Activated CD4-positive, alpha-beta T cell treated with anti-CD3 and anti-CD28 coated beads for 36 hours (primary cell): Measurements from ENCODE around the gene HS6ST3. TPM values are rescaled to one million over a fixed set of nuclear protein-coding genes. Genes with fewer than 3 reads are reported as not detected.

Experiments used
- ATAC-seq: fragments of 200-7000 bp; cut with Tn5 transposase; one replicate; pipeline ENCODE4 v1.10.0; 2021; ENCODE audit warnings: mild to moderate bottlenecking, moderate library complexity
- CTCF ChIA-PET: fragments of 350-600 bp; sonication (Branson Sonifier 250); formaldehyde crosslinking; loops from one replicate; lab custom pipeline; 2021; ENCODE audit warnings: antibody characterized with exemption; lab: Charles Lee
- POLR2A ChIA-PET: fragments of 350-600 bp; sonication (Branson Sonifier 250); formaldehyde crosslinking; loops from one replicate; lab custom pipeline; 2021; ENCODE audit warnings: antibody characterized with exemption, inconsistent platforms; lab: Charles Lee
- DNase-seq: peaks from one replicate; pipeline ENCODE4 v3.0.0-alpha.2; 2020
- H3K27ac Mint-ChIP-seq: one replicate; pipeline ENCODE4 v1.8.0; 2021; ENCODE audit warnings: mixed read lengths
- H3K27me3 Mint-ChIP-seq: one replicate; pipeline ENCODE4 v1.8.0; 2021; ENCODE audit warnings: mixed read lengths
- H3K36me3 Mint-ChIP-seq: one replicate; pipeline ENCODE4 v1.8.0; 2021; ENCODE audit warnings: low read depth, mixed read lengths
- H3K4me1 Mint-ChIP-seq: one replicate; pipeline ENCODE4 v1.8.0; 2021; ENCODE audit warnings: mixed read lengths
- H3K4me3 Mint-ChIP-seq: one replicate; pipeline ENCODE4 v1.8.0; 2021; ENCODE audit warnings: mild to moderate bottlenecking, moderate library complexity, mixed read lengths
- H3K9me3 Mint-ChIP-seq: one replicate; pipeline ENCODE4 v1.8.0; 2021; ENCODE audit warnings: low read depth, mixed read lengths
- intact Hi-C, 2 experiments: fragments of 100-400 bp; cut with DNase I in 1 of 2; cut with micrococcal nuclease in 1 of 2; formaldehyde crosslinking; loops; one replicate each; pipeline versions ENCODE4 v1.14.2 to v1.15.1; 2022 to 2024; cut with DNase I, micrococcal nuclease
- total RNA-seq, 2 experiments: library from RNA; stranded (reverse); gene quantifications; one replicate each; pipeline ENCODE4 v1.2.3, GENCODE V29; 2021

The HS6ST3 gene
- total RNA-seq, 2 experiments from 2014 or later, result not detected

GRCh38 chr13:96806746-96807145, 716.8 kb downstream of the HS6ST3 start:
- Mint-ChIP-seq H3K27me3 (no peaks in the 10 kb centered on the region), H3K27ac (no peak overlapping the region), H3K36me3 (no peaks in the 10 kb centered on the region), H3K4me3 (no peak overlapping the region), H3K4me1 (no peaks in the 10 kb centered on the region), H3K9me3 (no peaks in the 10 kb centered on the region)
- ChIA-PET POLR2A (no interaction called here), CTCF (no interaction called here)
- intact Hi-C loops, result no loop called here
- DNase-seq (no peak), ATAC-seq (no peak)

GRCh38 chr13:96809366-96810096, 719.6 kb downstream of the HS6ST3 start:
- no peaks in the 10 kb centered on the region for H3K9me3 Mint-ChIP-seq
- intact Hi-C loops, result no loop called here
- no peaks in the 10 kb centered on the region for H3K4me1 Mint-ChIP-seq
- POLR2A ChIA-PET, result no interaction called here
- H3K27me3 Mint-ChIP-seq, result no peaks in the 10 kb centered on the region
- DNase-seq (no peak), ATAC-seq (no peak)
- CTCF ChIA-PET, result interaction anchor here (0.6 kb wide), 1 partner anchor 963 kb away, joined by 3 read pairs; no protein-coding TSS in a partner anchor
- no peak overlapping the region for H3K4me3 Mint-ChIP-seq
- no peak overlapping the region for H3K27ac Mint-ChIP-seq
- H3K36me3 Mint-ChIP-seq, result no peaks in the 10 kb centered on the region

- Mint-ChIP-seq H3K4me3 (no peak overlapping the region), H3K27me3 (no peaks in the 10 kb centered on the region), H3K4me1 (no peaks in the 10 kb centered on the region), H3K36me3 (no peaks in the 10 kb centered on the region), H3K9me3 (no peaks in the 10 kb centered on the region), H3K27ac (no peak overlapping the region)
- intact Hi-C loops, result no loop called here
- POLR2A ChIA-PET, result no interaction called here
- no peak for ATAC-seq
- DNase-seq, result no peak
- CTCF ChIA-PET, result no interaction called here
Measured at GRCh38 chr13:96810104-96810503, 720.2 kb downstream of the HS6ST3 start.

GRCh38 chr13:96811049-96811448, 721.1 kb downstream of the HS6ST3 start:
- Mint-ChIP-seq H3K4me3 (no peak overlapping the region), H3K4me1 (no peaks in the 10 kb centered on the region), H3K9me3 (no peaks in the 10 kb centered on the region), H3K27me3 (no peaks in the 10 kb centered on the region), H3K27ac (no peak overlapping the region), H3K36me3 (no peaks in the 10 kb centered on the region)
- CTCF ChIA-PET, result no interaction called here
- DNase-seq, result no peak
- intact Hi-C loops, result no loop called here
- ATAC-seq, result no peak
- POLR2A ChIA-PET, result no interaction called here

- no peak for ATAC-seq
- intact Hi-C loops, result loop anchor here in 1 of 2 experiments (2.0 kb wide), 1 partner anchor 795 kb away; no protein-coding TSS in a partner anchor
- H3K4me1 Mint-ChIP-seq, result no peaks in the 10 kb centered on the region
- DNase-seq, result no peak
- H3K36me3 Mint-ChIP-seq, result no peaks in the 10 kb centered on the region
- ChIA-PET CTCF (interaction anchor here (1.4 kb wide), 1 partner anchor 796 kb away, joined by 4 read pairs; no protein-coding TSS in a partner anchor), POLR2A (no interaction called here)
- H3K27me3 Mint-ChIP-seq, result no peaks in the 10 kb centered on the region
- H3K9me3 Mint-ChIP-seq, result no peaks in the 10 kb centered on the region
- no peak overlapping the region for H3K4me3 Mint-ChIP-seq
- H3K27ac Mint-ChIP-seq, result no peak overlapping the region
Measured at GRCh38 chr13:96816261-96816660, 726.4 kb downstream of the HS6ST3 start.

- H3K4me1 Mint-ChIP-seq, result no peaks in the 10 kb centered on the region
- no peak for ATAC-seq
- intact Hi-C loops, result loop anchor here in 1 of 2 experiments (2.0 kb wide), 1 partner anchor 796 kb away; no protein-coding TSS in a partner anchor
- H3K9me3 Mint-ChIP-seq, result no peaks in the 10 kb centered on the region
- ChIA-PET POLR2A (no interaction called here), CTCF (interaction anchor here (0.7 to 1.4 kb wide), 2 partner anchors 252 to 797 kb away, joined by 3 to 4 read pairs; no protein-coding TSS in a partner anchor)
- no peaks in the 10 kb centered on the region for H3K36me3 Mint-ChIP-seq
- no peak for DNase-seq
- no peak overlapping the region for H3K4me3 Mint-ChIP-seq
- H3K27me3 Mint-ChIP-seq, result no peaks in the 10 kb centered on the region
- H3K27ac Mint-ChIP-seq, result no peak overlapping the region
Measured at GRCh38 chr13:96816874-96817273, 727.0 kb downstream of the HS6ST3 start.

- Mint-ChIP-seq H3K27ac (no peak overlapping the region), H3K4me1 (no peaks in the 10 kb centered on the region), H3K4me3 (no peak overlapping the region), H3K9me3 (no peaks in the 10 kb centered on the region), H3K27me3 (no peaks in the 10 kb centered on the region), H3K36me3 (no peaks in the 10 kb centered on the region)
- no peak for ATAC-seq
- intact Hi-C loops, result loop anchor here in 1 of 2 experiments (2.0 kb wide), 1 partner anchor 797 kb away; no protein-coding TSS in a partner anchor
- POLR2A ChIA-PET, result no interaction called here
- DNase-seq, result no peak
- CTCF ChIA-PET, result interaction anchor here (0.7 to 1.4 kb wide), 3 partner anchors 11 to 798 kb away, joined by 3 to 4 read pairs (median 4); no protein-coding TSS in a partner anchor
Measured at GRCh38 chr13:96817336-96817941, 727.5 kb downstream of the HS6ST3 start.

- peaks cover 2% of the 10 kb centered on the region for H3K4me1 Mint-ChIP-seq
- intact Hi-C loops, result no loop called here
- POLR2A ChIA-PET, result no interaction called here
- ATAC-seq, result no peak
- no peak overlapping the region for H3K4me3 Mint-ChIP-seq
- H3K27ac Mint-ChIP-seq, result no peak overlapping the region
- no peaks in the 10 kb centered on the region for H3K36me3 Mint-ChIP-seq
- CTCF ChIA-PET, result no interaction called here
- H3K27me3 Mint-ChIP-seq, result no peaks in the 10 kb centered on the region
- DNase-seq, result no peak
- no peaks in the 10 kb centered on the region for H3K9me3 Mint-ChIP-seq
Measured at GRCh38 chr13:96819375-96819774, 729.5 kb downstream of the HS6ST3 start.

- no peak overlapping the region for H3K4me3 Mint-ChIP-seq
- ATAC-seq (no peak), DNase-seq (no peak)
- peaks cover 2% of the 10 kb centered on the region for H3K4me1 Mint-ChIP-seq
- H3K9me3 Mint-ChIP-seq, result no peaks in the 10 kb centered on the region
- intact Hi-C loops, result no loop called here
- CTCF ChIA-PET, result no interaction called here
- no peaks in the 10 kb centered on the region for H3K36me3 Mint-ChIP-seq
- H3K27me3 Mint-ChIP-seq, result no peaks in the 10 kb centered on the region
- H3K27ac Mint-ChIP-seq, result no peak overlapping the region
- POLR2A ChIA-PET, result no interaction called here
Measured at GRCh38 chr13:96821381-96821780, 731.5 kb downstream of the HS6ST3 start.

GRCh38 chr13:96821971-96822370, 732.1 kb downstream of the HS6ST3 start:
- H3K4me1 Mint-ChIP-seq, result peaks cover 2% of the 10 kb centered on the region
- H3K27me3 Mint-ChIP-seq, result no peaks in the 10 kb centered on the region
- ChIA-PET CTCF (interaction anchor here (1.5 kb wide), 1 partner anchor 143 kb away, joined by 3 read pairs; no protein-coding TSS in a partner anchor), POLR2A (no interaction called here)
- H3K27ac Mint-ChIP-seq, result no peak overlapping the region
- H3K36me3 Mint-ChIP-seq, result no peaks in the 10 kb centered on the region
- no peak overlapping the region for H3K4me3 Mint-ChIP-seq
- DNase-seq (no peak), ATAC-seq (no peak)
- intact Hi-C loops, result no loop called here
- H3K9me3 Mint-ChIP-seq, result no peaks in the 10 kb centered on the region

GRCh38 chr13:96822895-96823294, 733.0 kb downstream of the HS6ST3 start:
- ATAC-seq (no peak), DNase-seq (peak; percentile 20)
- ChIA-PET POLR2A (no interaction called here), CTCF (interaction anchor here (1.5 kb wide), 1 partner anchor 142 kb away, joined by 3 read pairs; no protein-coding TSS in a partner anchor)
- Mint-ChIP-seq H3K27ac (no peak overlapping the region), H3K36me3 (no peaks in the 10 kb centered on the region), H3K9me3 (no peaks in the 10 kb centered on the region), H3K4me1 (peaks cover 2% of the 10 kb centered on the region), H3K4me3 (no peak overlapping the region), H3K27me3 (no peaks in the 10 kb centered on the region)
- intact Hi-C loops, result no loop called here

- no peak overlapping the region for H3K4me3 Mint-ChIP-seq
- peaks cover 2% of the 10 kb centered on the region for H3K4me1 Mint-ChIP-seq
- intact Hi-C loops, result no loop called here
- no peak for ATAC-seq
- no peak for DNase-seq
- no peaks in the 10 kb centered on the region for H3K36me3 Mint-ChIP-seq
- no peak overlapping the region for H3K27ac Mint-ChIP-seq
- no peaks in the 10 kb centered on the region for H3K27me3 Mint-ChIP-seq
- ChIA-PET CTCF (no interaction called here), POLR2A (no interaction called here)
- H3K9me3 Mint-ChIP-seq, result no peaks in the 10 kb centered on the region
Measured at GRCh38 chr13:96824140-96824539, 734.2 kb downstream of the HS6ST3 start.
